ENCODE data around the gene NEUROG3.

Gene NEUROG3

DNA sequence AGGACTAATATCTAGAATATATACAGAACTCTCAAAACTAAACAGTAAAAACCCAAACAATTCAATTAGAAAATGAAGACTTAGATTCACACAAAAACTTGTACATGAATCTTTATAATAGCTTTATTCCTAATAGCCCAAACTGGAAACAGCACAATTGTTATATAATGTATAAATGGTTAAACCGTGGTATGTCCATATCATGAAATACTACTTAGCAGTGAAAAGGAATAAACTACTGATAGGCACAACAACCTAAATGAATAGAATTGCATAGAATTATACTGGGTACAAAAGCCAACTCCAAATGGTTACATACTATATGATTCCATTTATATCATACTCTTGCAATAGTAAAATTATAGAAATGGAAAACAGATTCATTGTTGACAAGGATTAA is 35.9 kb upstream of the NEUROG3 start:
- ATAC-seq = no peak
- TF ChIP-seq BACH2 (CRISPR knock-in tag; IDR thresholded peaks at IDR 0.05; ENCODE audit: borderline replicate concordance) (no peak), GLIS3 (CRISPR knock-in tag; IDR thresholded peaks at IDR 0.05) (no peak), PPARA (CRISPR knock-in tag; IDR thresholded peaks at IDR 0.05; ENCODE audit: borderline replicate concordance) (no peak), ZNF8 (CRISPR knock-in tag; IDR thresholded peaks at IDR 0.05) (peak; percentile 91)

DNA sequence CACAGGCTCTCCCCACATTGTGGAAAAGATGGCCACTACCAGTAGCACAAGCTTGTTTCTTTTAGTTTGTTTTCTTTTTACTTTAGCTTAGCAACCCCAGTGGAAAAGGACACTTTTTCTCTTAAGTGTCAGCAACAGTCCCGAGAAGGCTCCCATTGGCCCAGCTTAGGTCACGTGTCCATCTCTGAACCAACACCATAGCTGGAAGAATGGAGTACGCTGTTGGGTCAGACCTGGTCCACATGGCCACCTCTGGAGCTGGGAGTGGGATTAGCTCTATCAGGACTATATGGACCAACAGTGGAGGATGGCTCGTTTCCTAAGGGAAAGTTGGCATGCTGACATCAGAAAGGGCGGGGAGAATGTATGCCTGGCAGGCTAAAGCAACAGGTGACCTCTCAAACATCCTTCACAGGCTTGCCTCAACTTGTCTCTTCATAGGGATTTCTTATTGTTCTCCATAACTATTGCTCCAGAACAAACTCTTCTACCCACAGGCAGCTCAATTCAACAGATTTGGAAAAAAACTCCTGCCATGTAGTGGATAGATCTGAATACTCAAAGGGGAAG is 27.6 kb upstream of the NEUROG3 start:
- no peak for ATAC-seq

DNA sequence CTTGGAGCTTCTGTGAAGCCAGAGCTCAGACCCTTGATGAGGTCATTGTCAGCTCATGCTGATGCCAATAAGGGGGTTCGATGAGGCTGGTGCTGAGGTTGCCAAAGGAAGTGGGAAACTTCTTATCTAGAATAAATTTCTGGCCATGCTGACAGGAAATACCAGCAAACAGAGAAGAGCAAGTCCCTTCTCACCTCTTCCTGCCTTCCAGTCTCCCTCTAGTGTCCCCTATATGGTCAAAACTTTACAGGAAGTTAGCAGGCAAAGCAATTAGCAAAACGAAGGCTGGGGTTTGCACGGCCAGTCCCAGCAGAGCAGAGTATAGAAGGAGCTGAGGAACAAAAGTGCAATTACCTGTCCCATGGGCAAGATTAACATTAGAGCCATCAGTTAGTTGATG is 15.1 kb upstream of the NEUROG3 start:
- no peak for ATAC-seq
- TF ChIP-seq TCF4 (CRISPR knock-in tag; IDR thresholded peaks at IDR 0.05; ENCODE audit: borderline replicate concordance) (no peak), ZFP3 (CRISPR knock-in tag; IDR thresholded peaks at IDR 0.05) (no peak)

More for the DNA sequence above, 27.6 kb upstream of the NEUROG3 start:
- TF ChIP-seq, protein P1, sequence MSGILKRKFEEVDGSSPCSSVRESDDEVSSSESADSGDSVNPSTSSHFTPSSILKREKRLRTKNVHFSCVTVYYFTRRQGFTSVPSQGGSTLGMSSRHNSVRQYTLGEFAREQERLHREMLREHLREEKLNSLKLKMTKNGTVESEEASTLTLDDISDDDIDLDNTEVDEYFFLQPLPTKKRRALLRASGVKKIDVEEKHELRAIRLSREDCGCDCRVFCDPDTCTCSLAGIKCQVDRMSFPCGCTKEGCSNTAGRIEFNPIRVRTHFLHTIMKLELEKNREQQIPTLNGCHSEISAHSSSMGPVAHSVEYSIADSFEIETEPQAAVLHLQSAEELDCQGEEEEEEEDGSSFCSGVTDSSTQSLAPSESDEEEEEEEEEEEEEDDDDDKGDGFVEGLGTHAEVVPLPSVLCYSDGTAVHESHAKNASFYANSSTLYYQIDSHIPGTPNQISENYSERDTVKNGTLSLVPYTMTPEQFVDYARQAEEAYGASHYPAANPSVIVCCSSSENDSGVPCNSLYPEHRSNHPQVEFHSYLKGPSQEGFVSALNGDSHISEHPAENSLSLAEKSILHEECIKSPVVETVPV (CRISPR knock-in tag; IDR thresholded peaks at IDR 0.05) = no peak
- no peak for TF ChIP-seq ZFP3 (CRISPR knock-in tag; IDR thresholded peaks at IDR 0.05)
- no peak for TF ChIP-seq PPARA (CRISPR knock-in tag; IDR thresholded peaks at IDR 0.05; ENCODE audit: borderline replicate concordance)
- TF ChIP-seq OSR1 (CRISPR knock-in tag; IDR thresholded peaks at IDR 0.05) = no peak
- TF ChIP-seq, protein P2, sequence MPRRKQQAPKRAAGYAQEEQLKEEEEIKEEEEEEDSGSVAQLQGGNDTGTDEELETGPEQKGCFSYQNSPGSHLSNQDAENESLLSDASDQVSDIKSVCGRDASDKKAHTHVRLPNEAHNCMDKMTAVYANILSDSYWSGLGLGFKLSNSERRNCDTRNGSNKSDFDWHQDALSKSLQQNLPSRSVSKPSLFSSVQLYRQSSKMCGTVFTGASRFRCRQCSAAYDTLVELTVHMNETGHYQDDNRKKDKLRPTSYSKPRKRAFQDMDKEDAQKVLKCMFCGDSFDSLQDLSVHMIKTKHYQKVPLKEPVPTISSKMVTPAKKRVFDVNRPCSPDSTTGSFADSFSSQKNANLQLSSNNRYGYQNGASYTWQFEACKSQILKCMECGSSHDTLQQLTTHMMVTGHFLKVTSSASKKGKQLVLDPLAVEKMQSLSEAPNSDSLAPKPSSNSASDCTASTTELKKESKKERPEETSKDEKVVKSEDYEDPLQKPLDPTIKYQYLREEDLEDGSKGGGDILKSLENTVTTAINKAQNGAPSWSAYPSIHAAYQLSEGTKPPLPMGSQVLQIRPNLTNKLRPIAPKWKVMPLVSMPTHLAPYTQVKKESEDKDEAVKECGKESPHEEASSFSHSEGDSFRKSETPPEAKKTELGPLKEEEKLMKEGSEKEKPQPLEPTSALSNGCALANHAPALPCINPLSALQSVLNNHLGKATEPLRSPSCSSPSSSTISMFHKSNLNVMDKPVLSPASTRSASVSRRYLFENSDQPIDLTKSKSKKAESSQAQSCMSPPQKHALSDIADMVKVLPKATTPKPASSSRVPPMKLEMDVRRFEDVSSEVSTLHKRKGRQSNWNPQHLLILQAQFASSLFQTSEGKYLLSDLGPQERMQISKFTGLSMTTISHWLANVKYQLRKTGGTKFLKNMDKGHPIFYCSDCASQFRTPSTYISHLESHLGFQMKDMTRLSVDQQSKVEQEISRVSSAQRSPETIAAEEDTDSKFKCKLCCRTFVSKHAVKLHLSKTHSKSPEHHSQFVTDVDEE (CRISPR knock-in tag; IDR thresholded peaks at IDR 0.05) = no peak

DNA sequence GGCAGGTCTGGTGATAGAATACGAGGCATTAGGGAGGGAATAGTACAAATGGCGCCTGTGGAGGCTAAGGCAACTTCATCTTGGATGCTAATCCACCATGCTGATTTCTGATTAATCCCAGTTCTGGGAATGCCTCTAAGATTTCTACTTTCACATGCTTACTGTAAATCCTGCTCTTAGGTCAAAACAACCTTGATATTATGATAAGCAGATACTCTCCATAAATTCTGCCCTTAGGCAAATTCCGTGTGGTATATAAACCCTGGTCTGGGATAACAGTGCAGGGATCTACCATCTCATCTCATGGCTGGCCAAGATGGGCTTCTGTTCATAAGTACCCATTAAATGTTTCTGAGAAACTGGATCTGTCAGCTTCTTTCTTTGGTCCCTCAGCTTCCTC is 11.4 kb upstream of the NEUROG3 start:
- TF ChIP-seq SNAI2 (CRISPR knock-in tag; IDR thresholded peaks at IDR 0.05) = no peak
- TF ChIP-seq, protein P3, sequence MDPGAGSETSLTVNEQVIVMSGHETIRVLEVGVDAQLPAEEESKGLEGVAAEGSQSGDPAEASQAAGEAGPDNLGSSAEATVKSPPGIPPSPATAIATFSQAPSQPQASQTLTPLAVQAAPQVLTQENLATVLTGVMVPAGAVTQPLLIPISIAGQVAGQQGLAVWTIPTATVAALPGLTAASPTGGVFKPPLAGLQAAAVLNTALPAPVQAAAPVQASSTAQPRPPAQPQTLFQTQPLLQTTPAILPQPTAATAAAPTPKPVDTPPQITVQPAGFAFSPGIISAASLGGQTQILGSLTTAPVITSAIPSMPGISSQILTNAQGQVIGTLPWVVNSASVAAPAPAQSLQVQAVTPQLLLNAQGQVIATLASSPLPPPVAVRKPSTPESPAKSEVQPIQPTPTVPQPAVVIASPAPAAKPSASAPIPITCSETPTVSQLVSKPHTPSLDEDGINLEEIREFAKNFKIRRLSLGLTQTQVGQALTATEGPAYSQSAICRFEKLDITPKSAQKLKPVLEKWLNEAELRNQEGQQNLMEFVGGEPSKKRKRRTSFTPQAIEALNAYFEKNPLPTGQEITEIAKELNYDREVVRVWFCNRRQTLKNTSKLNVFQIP (CRISPR knock-in tag; IDR thresholded peaks at IDR 0.05; ENCODE audit: borderline replicate concordance, low read depth) = no peak
- no peak for TF ChIP-seq ESRRG (CRISPR knock-in tag; IDR thresholded peaks at IDR 0.05)
- no peak for TF ChIP-seq ZNF8 (CRISPR knock-in tag; IDR thresholded peaks at IDR 0.05)
- no peak for TF ChIP-seq GLIS3 (CRISPR knock-in tag; IDR thresholded peaks at IDR 0.05)
- no peak for TF ChIP-seq TOX (CRISPR knock-in tag; IDR thresholded peaks at IDR 0.05; ENCODE audit: borderline replicate concordance)
- no peak for TF ChIP-seq ZC3H10 (CRISPR knock-in tag; IDR thresholded peaks at IDR 0.05)
- TF ChIP-seq TCF4 (CRISPR knock-in tag; IDR thresholded peaks at IDR 0.05; ENCODE audit: borderline replicate concordance) = no peak
- TF ChIP-seq ZFP30 (CRISPR knock-in tag; IDR thresholded peaks at IDR 0.05) = no peak
- no peak for TF ChIP-seq BACH2 (CRISPR knock-in tag; IDR thresholded peaks at IDR 0.05; ENCODE audit: borderline replicate concordance)
- TF ChIP-seq CSDC2 (CRISPR knock-in tag; IDR thresholded peaks at IDR 0.05) = no peak
- no peak for TF ChIP-seq ISL1 (CRISPR knock-in tag; IDR thresholded peaks at IDR 0.05)
- ATAC-seq = no peak

DNA sequence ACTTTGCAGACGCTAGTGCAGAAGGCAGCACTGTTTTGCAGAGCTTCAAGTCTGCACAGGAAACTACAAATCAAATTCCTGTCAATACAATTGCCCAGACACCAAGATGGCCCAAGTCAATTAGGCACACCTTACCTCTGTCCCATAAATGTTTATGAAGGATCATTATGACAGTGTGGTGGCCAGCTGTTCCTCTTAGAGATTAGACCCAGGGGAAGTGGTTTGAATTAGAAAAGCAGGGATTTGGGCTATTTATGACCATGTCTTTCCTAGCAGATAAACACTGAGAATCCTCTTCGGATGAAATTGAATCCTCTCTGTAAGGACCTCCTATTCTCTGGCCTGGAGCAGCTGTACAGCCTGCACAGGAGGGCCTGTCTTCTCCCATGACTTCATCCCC is 9.9 kb upstream of the NEUROG3 start:
- no peak for ATAC-seq
- TF ChIP-seq PPARA (CRISPR knock-in tag; IDR thresholded peaks at IDR 0.05; ENCODE audit: borderline replicate concordance) = no peak
- TF ChIP-seq, protein P2 (CRISPR knock-in tag; IDR thresholded peaks at IDR 0.05) = no peak
- TF ChIP-seq SNAI2 (CRISPR knock-in tag; IDR thresholded peaks at IDR 0.05) = no peak
- no peak for TF ChIP-seq OSR1 (CRISPR knock-in tag; IDR thresholded peaks at IDR 0.05)
- TF ChIP-seq, protein P4, sequence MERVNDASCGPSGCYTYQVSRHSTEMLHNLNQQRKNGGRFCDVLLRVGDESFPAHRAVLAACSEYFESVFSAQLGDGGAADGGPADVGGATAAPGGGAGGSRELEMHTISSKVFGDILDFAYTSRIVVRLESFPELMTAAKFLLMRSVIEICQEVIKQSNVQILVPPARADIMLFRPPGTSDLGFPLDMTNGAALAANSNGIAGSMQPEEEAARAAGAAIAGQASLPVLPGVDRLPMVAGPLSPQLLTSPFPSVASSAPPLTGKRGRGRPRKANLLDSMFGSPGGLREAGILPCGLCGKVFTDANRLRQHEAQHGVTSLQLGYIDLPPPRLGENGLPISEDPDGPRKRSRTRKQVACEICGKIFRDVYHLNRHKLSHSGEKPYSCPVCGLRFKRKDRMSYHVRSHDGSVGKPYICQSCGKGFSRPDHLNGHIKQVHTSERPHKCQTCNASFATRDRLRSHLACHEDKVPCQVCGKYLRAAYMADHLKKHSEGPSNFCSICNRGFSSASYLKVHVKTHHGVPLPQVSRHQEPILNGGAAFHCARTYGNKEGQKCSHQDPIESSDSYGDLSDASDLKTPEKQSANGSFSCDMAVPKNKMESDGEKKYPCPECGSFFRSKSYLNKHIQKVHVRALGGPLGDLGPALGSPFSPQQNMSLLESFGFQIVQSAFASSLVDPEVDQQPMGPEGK (CRISPR knock-in tag; IDR thresholded peaks at IDR 0.05; ENCODE audit: borderline replicate concordance) = no peak
- TF ChIP-seq, protein P3 (CRISPR knock-in tag; IDR thresholded peaks at IDR 0.05; ENCODE audit: borderline replicate concordance, low read depth) = no peak
- TF ChIP-seq ARNTL (CRISPR knock-in tag; IDR thresholded peaks at IDR 0.05; ENCODE audit: borderline replicate concordance, low read depth) = no peak
- TF ChIP-seq, protein P1 (CRISPR knock-in tag; IDR thresholded peaks at IDR 0.05) = no peak
- no peak for TF ChIP-seq ZFP30 (CRISPR knock-in tag; IDR thresholded peaks at IDR 0.05)
- TF ChIP-seq CSDC2 (CRISPR knock-in tag; IDR thresholded peaks at IDR 0.05) = no peak

Data from SK-N-SH treated with all-trans-retinoic acid at 6 μM for 48 hours (cell line).